Activated CD4-positive, CD25-positive, alpha-beta regulatory T cell treated with anti-CD3 and anti-CD28 coated beads, Interleukin-2, amount 50 U/mL, for 24 hours (primary cell): ENCODE results near the gene NEK11.
A peak's percentile ranks its signal among the peaks of the same experiment; 100 is the strongest.
"Not testable (repeated sequence)": the region's sequence is repeated elsewhere in the genome, so short reads cannot be mapped to it uniquely, and the experiment has no call there.

Source experiments
- ATAC-seq, 2 donors: fragments of 150-1000 bp; cut with Tn5 transposase; one replicate each; pipeline ENCODE4 v1.10.0; 2021; ENCODE audit warnings: mild to moderate bottlenecking in 1 of 2, moderate library complexity in 1 of 2

NEK11 gene

GRCh38 chr3:131315162-131315561, 288.5 kb downstream of the NEK11 start:
- ATAC-seq: no peak

GRCh38 chr3:131317667-131318066, 291.0 kb downstream of the NEK11 start:
- no peak for ATAC-seq

- ATAC-seq: no peak
Observed at GRCh38 chr3:131323014-131323413, 296.3 kb downstream of the NEK11 start.

- no peak for ATAC-seq
Observed at GRCh38 chr3:131323792-131324191, 297.1 kb downstream of the NEK11 start.

- no peak for ATAC-seq
Observed at GRCh38 chr3:131324923-131325322, 298.2 kb downstream of the NEK11 start.

- ATAC-seq: no peak
Observed at GRCh38 chr3:131326307-131326706, 299.6 kb downstream of the NEK11 start.

- ATAC-seq: no peak
Observed at GRCh38 chr3:131328721-131329120, 302.0 kb downstream of the NEK11 start.

GRCh38 chr3:131329774-131330173, 303.1 kb downstream of the NEK11 start:
- no peak for ATAC-seq

- ATAC-seq: not testable (repeated sequence)
Observed at GRCh38 chr3:131331456-131332085, 304.9 kb downstream of the NEK11 start.

GRCh38 chr3:131338948-131339640, 312.4 kb downstream of the NEK11 start:
- no peak for ATAC-seq

- ATAC-seq: no peak
Observed at GRCh38 chr3:131341761-131342160, 315.1 kb downstream of the NEK11 start.

- no peak for ATAC-seq
Observed at GRCh38 chr3:131348911-131349310, 322.2 kb downstream of the NEK11 start.

- no peak for ATAC-seq
Observed at GRCh38 chr3:131349454-131349853, 322.8 kb downstream of the NEK11 start.

GRCh38 chr3:131349946-131350347, 323.3 kb downstream of the NEK11 start:
- no peak for ATAC-seq

GRCh38 chr3:131350506-131350905, 323.8 kb downstream of the NEK11 start:
- ATAC-seq: no peak

GRCh38 chr3:131353016-131353877, 326.6 kb downstream of the NEK11 start:
- ATAC-seq: no peak

GRCh38 chr3:131353986-131354385, 327.3 kb downstream of the NEK11 start:
- ATAC-seq: no peak

- no peak for ATAC-seq
Observed at GRCh38 chr3:131356006-131356595, 329.4 kb downstream of the NEK11 start.

- no peak for ATAC-seq
Observed at GRCh38 chr3:131357275-131357674, 330.6 kb downstream of the NEK11 start.

- ATAC-seq: no peak
Observed at GRCh38 chr3:131360191-131360755, 333.6 kb downstream of the NEK11 start.

GRCh38 chr3:131361066-131361463, 334.4 kb downstream of the NEK11 start:
- not testable (repeated sequence) for ATAC-seq

GRCh38 chr3:131361464-131362421, 335.1 kb downstream of the NEK11 start:
- peak in 1 of 2 donors; percentile 27 for ATAC-seq
